GM21528 (cell line): Measurements from ENCODE around the gene LRRC15.

Experiments
- ATAC-seq: cut with Tn5 transposase; IDR thresholded peaks from one replicate; pipeline ENCODE4 v1.9.1; 2021; ENCODE audit warnings: mild to moderate bottlenecking, moderate library complexity; ENCODE audit not compliant: unreplicated experiment, low FRiP score

The LRRC15 gene

DNA sequence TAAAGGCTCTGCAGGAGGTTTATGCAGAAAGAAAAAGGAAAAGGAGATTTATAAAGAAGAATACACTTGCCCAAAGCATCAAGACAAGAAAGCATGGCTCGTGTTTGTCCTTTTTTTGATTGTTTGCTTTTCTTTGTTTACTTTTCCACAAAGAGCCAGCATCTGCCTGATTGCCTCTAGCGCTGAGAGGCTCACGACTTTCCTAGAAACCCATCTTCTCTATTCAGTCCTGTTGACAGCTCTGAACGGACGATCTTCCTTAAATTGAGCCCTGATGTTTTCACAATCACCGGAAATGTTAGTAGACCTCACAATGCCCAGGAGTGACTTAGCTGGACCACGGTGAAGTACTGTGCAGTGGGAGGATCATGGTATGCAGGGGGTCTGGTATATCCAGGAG, 17.1 kb upstream of the LRRC15 start:
- ATAC-seq = no peak

DNA sequence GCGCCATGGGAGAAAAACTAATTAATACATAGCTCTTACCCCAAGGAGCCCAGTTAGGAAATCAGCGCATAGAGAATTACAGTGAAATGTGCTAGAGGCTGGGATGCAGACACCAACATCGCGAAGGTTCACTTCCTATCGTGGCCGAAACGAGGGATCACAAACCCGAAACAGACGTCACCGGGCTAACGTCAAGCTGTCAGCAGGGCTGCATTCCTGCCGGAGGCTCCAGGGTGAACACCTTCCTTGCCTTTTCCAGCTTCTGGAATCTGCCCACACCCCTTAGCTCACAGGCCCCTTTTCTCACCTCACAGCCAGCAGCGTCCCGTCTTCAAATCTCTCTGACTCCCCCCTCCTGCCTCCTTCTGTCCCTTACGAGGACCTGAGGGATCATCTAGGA, 16.5 kb upstream of the LRRC15 start:
- ATAC-seq = no peak

DNA sequence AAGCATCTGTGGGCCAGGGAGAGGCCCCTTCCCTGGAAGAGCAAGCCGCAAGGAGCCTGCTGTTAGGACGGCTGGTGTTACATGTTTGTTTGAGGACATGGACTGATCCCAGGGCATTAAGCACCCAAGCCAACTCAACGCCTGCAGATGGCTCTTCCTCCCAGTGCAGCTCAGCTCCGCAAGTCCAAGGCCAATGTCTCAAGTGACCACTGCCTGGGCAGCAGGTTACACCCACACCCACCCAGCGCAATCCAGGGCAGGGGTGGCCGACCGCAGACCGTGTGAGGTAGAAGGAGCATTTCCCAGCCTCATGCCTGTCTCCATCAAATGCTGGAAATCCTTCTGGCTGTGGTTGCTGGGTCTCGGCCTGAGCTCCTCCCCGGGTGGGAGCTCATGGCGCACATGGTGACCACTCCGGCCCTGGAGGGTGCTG, 15.0 kb upstream of the LRRC15 start:
- no peak for ATAC-seq

GRCh38 chr3:194384156-194384555, 14.6 kb upstream of the LRRC15 start:
- no peak for ATAC-seq

DNA sequence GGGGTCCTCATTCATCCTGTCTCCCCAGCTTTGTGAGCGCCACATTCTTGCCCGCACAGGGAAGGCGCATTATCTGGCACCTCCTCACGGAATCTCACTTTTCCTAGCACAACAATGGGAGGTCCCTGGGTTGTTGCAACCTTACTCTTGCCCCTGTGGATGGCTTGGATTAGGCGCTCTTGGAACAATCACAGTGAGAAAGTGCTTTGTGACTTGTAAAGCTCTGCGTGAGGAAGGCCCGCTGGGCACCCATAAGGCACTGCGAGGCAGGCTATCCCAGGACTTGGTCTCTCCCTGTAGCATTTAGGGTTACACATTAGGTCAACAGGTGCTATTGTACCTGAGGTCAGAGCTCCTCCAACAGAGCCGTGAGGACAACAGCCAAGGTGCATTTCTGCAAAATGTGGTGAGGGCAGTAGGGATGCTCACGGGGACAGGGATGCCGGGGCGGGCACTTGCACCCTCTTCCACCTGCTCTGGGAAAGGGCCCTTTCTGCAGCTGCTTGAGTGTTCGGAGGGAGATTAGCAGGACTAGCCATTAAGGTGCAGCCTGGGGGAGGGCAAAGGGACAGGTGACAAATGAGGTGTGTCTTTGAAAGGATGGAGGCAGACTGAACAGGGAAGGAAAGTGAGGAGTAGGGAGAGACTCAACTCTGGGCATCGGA, 13.9 kb upstream of the LRRC15 start:
- ATAC-seq = no peak

DNA sequence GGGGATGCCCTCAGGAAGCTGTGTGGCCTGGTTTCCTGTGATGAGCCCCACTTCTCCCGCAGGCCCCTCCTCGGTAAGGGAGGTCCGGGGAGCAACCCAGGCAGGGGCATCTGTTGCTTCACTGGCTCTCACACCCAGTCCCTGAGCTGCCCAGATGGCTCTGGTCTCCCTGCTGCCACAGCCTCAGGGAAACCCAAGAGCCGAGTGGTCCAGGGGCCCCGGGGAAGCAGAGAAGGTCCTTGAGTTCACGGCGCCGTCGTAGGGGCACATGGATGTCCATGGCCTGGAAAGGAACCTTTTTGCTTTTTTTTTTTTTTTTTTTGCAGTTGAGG, 13.3 kb upstream of the LRRC15 start:
- ATAC-seq = no peak

DNA sequence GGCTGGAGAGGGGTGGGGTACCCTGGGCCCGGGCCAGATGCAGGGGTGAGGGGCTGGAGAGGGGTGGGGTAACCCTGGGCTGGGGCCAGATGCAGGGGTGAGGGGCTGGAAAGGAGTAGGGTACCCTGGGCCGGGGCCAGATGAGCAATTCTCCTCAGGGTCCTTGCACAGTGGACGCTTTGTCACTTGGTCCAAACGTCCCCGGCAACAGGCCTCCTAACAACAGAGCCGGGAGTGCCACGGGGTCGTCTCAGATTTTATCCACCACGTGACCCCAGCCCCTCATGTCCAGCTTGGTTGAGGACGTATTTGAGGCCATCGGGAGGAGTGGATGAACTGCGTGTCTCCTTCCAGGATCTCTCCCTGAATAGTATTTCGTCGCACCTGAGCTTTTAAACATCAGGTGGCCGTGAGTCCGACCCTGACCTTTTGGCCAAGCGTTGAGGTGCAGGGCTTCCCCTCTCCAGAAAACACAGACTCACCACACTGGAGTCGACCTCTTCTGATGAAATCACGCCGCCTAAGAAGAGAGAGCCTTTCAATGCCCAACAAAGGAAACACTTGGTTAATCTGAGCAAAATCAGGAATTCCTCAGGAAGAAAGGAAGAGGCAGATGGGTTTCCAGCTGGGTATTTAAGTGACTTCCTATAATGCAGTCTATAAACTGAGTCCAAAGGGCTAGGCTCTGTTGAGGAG, 12.8 kb upstream of the LRRC15 start:
- ATAC-seq = no peak

DNA sequence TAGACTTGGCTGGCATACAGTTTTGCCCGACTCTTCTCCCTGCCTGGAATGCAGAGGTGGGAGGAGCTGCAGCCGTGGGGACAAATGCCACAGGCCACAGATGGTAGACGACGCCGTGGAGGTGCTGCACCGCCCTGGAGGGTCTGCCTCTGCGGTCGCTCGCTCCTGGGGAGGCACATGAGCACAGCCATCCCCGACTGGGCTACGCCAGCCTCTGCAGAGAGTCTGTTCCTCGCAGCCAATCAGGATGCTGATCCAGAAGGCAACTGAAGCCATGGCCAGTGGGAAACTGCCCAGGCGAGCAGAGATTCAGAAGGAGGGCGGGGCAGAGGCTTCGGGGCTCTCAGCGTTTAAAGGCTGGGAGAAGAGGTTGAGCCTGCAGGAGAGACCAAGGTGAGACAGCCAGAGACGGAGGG, 11.9 kb upstream of the LRRC15 start:
- no peak for ATAC-seq

- no peak for ATAC-seq
Observed at GRCh38 chr3:194380326-194380725, 10.8 kb upstream of the LRRC15 start.

- ATAC-seq = no peak
Observed at GRCh38 chr3:194379651-194380050, 10.1 kb upstream of the LRRC15 start.

GRCh38 chr3:194379231-194379630, 9.7 kb upstream of the LRRC15 start:
- no peak for ATAC-seq

- no peak for ATAC-seq
Observed at GRCh38 chr3:194377708-194378107, 8.2 kb upstream of the LRRC15 start.

DNA sequence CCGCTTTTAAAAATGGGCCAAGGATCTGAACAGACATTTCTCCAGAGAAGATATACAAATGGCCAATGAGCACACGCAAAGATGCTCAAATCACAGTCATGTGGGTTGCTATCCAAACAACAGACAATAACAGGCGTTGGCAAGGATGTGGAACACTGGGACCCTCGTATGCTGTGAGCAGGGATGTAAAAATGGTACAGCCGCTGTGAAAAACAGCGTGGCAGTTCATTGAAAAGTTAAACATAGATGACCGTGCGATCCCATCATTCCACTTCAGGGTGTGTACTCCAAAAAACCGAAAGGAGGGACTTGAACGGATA, 6.7 kb upstream of the LRRC15 start:
- ATAC-seq = no peak

DNA sequence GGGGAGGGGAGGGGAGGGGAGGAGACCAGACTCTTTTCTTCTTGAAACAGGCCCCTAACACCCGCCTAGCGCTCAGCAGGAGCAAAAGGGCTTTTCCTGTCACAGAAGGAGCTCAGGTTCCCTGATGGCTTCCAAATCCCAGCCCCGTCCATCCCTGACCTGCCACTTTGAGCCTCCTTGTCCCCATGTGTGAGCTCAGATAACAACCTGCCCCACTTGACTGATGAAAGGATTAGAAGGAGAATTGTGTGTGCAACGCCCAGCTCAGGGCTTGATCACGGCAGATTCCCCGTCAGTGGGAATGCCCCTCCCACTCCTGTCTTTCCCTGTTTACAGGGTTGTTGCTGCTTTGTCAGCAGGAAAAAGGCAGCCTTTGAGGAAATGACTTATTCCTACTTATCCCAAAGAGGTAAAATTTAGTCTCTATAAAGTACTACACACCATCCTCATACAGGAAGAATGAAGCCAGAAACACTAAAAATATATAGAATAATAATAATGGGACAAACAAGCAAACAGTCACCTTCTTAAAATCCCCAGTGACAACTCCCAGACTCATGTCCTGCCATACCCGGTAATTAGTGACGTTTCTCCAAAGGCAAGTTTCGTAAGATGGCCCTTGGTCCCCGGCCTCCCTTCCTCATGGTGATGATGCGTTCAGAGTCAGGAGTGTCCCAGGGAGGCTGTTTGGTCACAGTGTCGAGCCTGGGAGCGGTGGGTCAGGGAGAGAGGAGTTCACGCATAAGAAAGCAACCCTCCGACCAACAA, 6.1 kb upstream of the LRRC15 start:
- no peak for ATAC-seq

- no peak for ATAC-seq
Observed at GRCh38 chr3:194374935-194375334, 5.4 kb upstream of the LRRC15 start.

DNA sequence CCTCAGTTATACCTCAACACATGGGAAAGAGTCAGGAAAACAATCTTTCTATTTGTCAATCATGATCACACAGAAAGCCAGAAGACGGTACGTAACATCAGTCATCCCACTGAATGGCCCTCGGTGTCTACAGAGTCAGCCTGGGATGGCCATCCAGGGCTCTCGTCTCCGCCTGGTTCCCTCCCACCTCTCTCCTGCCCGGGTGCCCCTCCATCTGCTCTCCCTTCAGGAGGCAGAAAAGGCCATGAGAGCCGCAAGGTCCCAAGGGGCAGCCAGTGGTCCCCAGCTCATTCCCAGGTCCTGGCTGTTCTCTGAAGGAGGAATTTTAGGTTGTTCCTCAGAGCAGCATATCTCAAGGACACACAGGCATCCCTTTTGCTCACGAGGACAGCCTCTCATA, 4.4 kb upstream of the LRRC15 start:
- no peak for ATAC-seq

GRCh38 chr3:194373028-194373427, 3.5 kb upstream of the LRRC15 start:
- ATAC-seq = no peak

DNA sequence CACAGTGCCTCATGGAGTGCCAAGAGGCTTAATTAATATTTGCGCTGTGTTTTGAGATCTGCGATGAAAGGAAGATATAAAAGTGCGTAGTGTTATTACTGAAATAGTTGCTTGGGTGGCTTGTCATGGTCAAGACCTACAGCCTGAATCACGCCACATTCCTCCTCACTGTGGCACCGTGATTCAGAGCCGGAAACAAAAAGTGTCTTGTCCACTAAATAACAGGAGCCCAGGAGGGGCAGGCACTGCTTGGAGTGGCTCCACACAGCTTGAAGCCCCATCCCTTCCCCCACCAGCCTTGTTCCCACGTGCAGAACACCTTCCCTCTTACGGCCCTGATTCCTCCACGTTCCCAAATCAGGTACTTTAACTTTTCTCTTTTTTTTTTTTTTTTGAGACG, 1.2 kb upstream of the LRRC15 start:
- ATAC-seq = no peak

- ATAC-seq = no peak
Observed at GRCh38 chr3:194368918-194369317, 625 bp downstream of the LRRC15 start.

- ATAC-seq = no peak
Observed at GRCh38 chr3:194367992-194368841, 1.3 kb downstream of the LRRC15 start.

DNA sequence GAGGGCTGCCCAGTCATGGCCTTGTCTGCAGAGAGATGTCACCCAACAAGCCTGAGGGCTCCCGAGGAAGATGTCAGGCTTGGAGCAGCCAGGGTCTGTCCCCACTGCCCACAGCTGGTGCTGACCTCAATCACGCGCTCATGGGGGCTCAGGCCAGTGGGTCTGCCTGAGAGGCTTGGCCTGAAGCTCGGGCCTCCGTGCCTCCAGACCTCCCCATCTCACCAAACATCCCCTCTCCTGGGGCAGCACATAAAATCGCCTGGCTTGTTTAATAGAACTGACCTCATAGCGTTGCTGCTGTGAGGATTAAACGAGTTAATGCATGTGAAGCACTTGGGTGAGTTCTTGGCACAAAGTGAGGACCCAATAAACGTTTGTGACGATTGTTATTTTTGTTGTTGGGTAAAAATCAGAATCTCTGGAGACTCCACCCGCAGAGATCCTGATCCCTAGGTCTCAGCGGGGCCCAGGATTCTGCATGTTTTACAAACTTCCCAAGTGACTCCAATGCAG, 3.5 kb downstream of the LRRC15 start:
- no peak for ATAC-seq
